Posterior cingulate gyrus (tissue), 11 donors: ENCODE results near the gene SPTLC1.
"Not testable (repeated sequence)": the region's sequence is repeated elsewhere in the genome, so short reads cannot be mapped to it uniquely, and the experiment has no call there.

ENCODE experiments used
- DNase-seq, 10 donors: peaks; one replicate each; pipeline versions ENCODE4 v3.0.0 to v3.0.0-alpha.2; 2020 to 2021; ENCODE audit warnings: mixed read lengths in 3 of 10
- intact Hi-C: fragments of 100-400 bp; cut with DNase I; formaldehyde crosslinking; loops from one replicate; pipeline ENCODE4 v1.15.1; 2023

SPTLC1 gene

DNA sequence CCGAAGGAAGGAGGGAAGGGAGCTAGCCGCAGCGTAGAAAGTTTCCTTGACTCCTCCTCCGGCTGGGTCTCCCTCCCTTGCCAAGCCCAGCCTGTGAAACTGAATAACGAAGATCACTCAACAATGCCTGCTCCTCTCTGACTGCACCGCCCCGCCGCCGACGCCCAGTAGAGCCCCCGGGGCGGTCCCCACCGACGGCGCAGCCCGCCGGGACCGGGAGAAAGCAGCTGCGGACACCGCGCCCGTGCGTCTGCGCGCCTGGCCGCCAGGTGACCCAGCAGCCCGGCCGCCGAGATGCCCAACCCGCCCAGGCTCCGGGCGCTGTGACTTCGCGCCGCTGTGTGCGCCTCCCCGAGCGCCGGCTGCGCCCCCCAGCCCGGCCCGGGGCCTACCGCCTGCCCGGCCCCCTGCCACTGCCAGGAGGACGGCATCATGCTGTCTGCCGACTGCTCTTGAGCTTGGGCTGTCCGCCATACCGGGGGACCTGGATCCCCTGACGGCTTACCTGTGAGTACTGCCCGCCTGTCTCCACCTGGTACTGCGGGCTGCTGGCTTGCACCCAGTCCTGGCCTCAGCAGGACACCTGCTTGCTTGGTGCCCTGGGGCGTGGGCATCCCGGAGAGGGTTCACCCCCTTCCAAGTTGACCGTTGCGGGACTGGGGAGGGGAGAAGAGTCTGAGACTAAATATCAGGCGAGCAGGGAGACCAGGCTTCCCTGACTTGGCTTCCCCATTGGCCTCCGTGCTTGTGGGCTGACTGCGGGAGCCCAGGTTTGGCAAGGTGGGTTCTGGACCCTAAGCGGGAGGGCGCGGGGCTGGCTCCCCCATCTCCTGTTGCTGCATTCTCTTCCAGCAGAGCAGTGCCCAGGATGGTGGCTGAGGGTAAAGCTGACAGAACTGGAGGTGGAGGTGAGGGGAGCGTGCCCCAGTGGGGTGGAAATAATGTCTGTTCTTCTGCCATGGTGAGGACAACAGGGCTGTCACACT is 26.2 kb upstream of the SPTLC1 start:
- intact Hi-C loops = loop anchor here (2.0 kb wide), 1 partner anchor 493 kb away; no protein-coding TSS in a partner anchor
- no peak for DNase-seq

DNA sequence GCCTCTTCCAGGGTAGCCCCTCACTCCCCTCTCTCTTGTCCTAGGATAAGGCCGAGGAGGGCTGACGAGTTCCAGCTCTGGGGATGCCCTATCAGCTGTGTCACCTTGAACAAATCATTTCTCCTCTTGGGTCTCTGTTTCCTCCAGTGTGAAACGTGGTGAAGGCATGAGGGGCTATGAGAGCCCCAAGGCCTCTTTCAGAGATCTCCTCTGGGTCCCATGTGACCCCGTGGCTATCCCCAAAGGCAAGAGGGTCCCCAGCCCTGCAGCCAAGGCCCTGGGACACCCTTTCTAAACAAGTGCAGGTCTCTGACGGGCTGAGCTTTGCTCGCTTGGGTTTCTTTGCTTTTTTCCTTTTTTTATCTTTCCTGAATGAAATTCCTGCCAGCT is 25.5 kb upstream of the SPTLC1 start:
- intact Hi-C loops = loop anchor here (2.0 kb wide), 1 partner anchor 494 kb away; no protein-coding TSS in a partner anchor
- no peak for DNase-seq

DNA sequence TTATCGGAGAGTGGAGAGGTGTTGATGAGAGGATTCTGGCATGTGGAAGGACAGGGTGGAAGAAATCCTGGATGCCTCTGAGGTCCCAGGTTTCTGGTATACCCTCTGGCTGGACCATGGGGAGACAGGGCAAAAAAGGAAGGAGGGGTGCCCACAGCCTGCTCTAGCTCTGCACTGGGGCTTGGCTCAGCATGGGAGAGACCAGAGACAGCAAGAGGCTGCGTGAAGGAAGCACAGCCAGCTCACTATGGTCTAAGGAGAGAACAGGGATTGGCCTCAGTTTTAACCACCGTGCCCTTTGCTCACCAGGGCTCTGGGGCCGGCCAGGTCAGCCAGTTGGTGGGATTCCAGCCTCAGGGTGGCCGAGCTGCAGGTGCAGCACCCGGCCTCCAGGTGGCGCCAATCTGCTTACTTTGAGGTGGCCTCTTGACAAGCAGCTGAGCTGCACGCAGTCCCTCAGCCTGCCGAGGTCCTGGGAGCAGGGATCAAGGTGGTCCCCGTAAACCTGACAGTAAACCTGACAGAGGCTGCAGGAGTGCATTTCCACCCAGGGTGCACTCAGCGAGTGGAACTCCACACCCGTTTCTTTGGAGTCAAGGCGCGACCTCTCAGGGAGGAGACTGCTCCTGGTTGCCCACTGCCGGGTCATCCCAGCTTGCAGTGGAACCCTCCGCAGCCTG is 25.0 kb upstream of the SPTLC1 start:
- DNase-seq = peak in 9 of 10 donors; percentile 54 to 94 (median 68)
- intact Hi-C loops = loop anchor here (2.0 kb wide), 1 partner anchor 495 kb away; no protein-coding TSS in a partner anchor

DNA sequence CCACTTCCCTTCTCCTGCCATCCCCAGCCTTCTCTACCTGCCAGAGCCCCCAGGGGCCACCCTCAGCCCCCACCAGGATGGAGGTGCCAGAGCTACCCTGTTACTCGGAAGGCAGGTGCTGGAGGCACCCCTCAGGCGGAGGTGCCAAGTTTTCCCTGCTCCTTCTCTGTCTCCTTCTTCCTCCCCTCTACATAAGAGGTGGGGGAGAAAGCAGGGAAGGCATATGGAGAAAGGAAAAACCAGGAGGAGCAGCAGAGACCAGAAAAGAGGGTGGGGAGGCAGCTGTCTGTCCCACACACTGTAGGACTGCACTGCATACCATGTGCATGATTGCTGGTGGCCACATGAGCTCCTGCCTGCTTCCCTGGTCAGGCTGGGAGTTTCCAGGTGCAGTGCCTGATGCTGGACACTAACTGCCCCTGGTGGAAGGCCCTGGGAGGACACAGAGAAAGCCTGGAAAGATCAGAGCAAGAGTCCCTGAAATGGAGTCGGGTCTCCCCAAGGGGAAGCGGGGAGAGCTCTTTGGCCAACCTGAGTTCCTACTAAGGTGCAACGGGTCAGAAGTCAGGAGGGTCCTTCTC is 23.8 kb upstream of the SPTLC1 start:
- not testable (repeated sequence) for DNase-seq
- intact Hi-C loops = loop anchor here (10.0 kb wide), 1 partner anchor 156 kb away; the partner anchor contains the start of gene IARS1

DNA sequence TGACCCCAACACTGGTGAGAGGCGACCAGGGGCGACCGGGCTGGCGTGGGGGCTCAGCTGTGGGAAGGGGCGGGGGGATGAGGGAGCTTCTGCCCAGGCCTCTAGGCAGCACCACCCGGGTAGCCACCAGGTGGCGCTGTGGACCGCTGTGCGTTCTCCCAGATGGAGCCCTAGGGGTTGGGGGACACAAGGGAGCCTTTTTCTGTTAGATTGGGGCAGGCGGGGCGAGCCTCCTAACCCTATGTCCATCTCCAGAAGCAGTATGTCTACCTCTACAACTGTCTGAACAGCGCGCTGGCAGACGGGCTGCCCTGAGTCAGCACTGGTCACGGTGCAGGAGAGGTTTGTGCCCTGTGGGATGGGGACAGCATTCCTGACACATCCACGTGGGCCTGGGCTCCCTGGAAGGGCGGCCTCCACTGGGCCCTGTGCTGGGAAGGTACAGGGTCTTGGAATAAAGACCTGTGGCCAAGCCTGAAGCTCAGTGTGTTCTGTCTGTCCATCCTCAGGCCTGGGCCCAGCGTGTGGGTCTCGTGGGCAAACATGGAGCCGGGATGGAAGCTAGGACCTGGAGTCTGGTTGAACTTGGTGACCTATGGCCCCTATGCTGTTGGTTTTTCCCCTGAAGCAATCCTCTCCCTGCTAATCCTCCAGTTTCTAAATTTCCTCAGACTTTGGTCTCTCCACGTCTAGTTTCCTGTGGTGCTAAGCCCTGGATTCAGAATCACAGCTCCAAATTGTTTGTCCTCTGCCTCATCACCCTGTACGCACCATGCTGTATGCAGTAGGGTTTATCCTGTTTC is 23.1 kb upstream of the SPTLC1 start:
- DNase-seq = peak in 9 of 10 donors; percentile 57 to 95 (median 78)
- intact Hi-C loops = loop anchor here (10.0 kb wide), 1 partner anchor 156 kb away; the partner anchor contains the start of gene IARS1

DNA sequence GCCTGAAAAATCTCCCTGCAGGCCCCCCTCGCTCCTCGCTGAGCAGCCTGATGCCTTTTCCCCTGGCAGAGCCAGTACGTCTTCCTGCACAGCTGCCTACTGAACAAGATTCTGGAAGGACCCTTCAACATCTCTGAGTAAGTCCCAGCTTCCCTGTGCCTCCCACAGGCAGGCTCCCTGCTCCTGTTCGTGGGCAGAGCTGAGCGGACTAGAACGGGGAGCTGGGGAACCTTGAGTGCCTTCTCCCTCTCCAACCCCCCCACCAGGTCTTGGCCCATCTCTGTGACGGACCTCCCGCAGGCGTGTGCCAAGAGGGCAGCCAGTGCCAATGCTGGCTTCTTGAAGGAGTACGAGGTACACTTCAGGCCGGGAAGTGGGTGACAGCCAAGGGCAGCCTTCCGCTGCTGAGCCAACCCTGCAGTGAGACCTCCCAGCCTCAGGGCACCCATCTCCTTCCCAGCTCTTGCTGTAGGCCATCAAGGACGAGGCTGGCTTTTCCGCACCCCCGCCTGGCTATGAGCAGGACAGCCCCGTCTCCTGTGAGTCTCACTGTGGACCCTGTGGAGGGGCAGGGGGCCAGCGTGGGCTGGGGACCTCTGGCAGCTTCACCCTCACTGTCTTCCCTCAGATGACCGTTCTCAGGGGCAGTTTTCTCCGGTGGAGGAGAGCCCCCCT is 21.1 kb upstream of the SPTLC1 start:
- peak in 2 of 10 donors; percentile 27 to 84 for DNase-seq
- intact Hi-C loops = loop anchor here (10.0 kb wide), 1 partner anchor 158 kb away; the partner anchor contains the start of gene IARS1

DNA sequence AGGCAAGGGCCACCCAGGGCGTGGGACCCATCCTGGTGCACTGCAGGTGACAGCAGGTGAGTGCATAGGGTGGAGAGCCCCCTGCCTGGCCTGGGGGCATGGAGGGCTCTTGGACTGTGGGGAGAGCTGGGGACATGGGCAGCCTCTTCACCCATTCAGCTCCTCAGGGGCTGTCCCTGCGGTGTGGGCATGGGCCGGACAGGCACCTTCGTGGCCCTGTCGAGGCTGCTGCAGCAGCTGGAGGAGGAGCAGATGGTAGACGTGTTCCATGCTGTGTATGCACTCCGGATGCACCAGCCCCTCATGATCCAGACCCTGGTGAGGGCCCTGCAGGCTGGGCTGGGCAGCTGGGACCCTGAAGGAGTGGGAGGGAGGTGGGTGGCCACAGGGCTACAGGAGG is 20.4 kb upstream of the SPTLC1 start:
- intact Hi-C loops = loop anchor here (10.0 kb wide), 1 partner anchor 159 kb away; the partner anchor contains the start of gene IARS1
- DNase-seq = no peak

DNA sequence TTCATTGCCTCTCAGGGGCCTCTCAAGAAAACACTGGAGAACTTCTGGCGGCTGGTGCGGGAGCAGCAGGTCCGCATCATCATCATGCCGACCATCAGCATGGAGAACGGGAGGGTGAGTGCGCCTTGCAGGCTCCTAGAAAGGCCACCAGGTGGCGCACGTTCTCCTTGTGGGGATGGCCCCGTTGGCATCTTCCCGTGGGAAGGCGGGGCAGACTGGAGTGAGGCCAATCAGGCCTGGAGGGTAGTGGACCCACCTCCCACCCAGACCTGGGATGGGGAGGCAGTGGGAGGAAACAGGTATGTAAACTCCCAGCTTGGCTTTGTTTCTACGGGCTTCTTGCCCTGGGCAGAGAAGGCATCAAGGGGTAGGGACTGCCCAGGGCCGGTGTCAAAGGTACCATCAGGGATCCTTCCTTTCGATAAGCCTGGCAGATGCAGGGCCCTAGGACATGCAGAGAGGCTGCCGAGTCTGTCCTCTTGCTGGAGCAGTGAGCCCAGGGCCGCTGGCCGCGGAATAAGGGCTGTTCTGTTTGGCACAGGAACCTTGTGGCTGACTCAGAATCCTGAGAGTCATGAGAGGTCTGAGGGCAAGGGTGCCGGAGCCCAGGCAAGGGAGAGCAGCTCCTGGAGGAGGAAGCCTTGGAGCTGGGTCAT is 18.9 kb upstream of the SPTLC1 start:
- DNase-seq = peak; percentile 66 to 97 (median 84)
- intact Hi-C loops = loop anchor here (5.0 to 10.0 kb wide), 2 partner anchors 161 to 303 kb away; partner anchors contain the start of gene IARS1

DNA sequence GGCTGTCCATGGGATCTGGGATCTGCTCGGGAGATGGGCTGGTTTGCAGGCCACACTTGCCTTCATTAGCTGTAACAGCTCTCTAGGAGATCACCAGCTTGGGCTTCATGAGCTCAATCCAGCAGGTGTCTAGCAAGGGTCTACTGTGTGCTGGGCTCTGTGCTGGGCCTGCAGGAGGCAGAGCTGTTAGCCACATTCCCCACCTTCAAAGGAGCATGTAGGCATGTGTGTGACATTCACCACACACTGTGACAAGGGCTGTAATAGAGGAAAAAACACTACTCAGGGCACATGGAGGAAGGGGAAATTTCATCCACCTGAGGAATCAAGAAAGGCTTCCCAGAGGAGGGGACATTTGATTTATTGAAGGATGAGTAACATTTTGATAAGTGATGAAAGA is 17.7 kb upstream of the SPTLC1 start:
- not testable (repeated sequence) for DNase-seq
- intact Hi-C loops = loop anchor here (5.0 to 10.0 kb wide), 2 partner anchors 162 to 304 kb away; partner anchors contain the start of gene IARS1

DNA sequence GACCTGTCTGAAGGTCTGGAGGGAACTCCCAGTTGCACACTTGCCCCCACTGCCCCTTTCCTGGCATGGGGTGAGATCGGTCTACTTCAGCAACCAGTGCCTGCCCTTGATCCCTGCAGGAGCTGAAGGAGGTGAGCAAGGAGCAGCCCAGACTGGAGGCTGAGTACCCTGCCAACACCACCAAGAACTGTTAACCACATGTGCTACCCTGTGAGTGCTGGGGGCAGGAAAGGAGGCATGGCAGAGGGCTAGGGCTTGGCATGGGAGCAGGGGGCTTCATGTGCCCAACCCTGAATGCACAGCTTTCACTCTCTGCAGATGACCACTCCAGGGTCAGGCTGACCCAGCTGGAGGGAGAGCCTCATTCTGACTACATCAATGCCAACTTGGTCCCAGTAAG is 17.3 kb upstream of the SPTLC1 start:
- DNase-seq = no peak
- intact Hi-C loops = loop anchor here (5.0 to 10.0 kb wide), 2 partner anchors 162 to 305 kb away; partner anchors contain the start of gene IARS1

DNA sequence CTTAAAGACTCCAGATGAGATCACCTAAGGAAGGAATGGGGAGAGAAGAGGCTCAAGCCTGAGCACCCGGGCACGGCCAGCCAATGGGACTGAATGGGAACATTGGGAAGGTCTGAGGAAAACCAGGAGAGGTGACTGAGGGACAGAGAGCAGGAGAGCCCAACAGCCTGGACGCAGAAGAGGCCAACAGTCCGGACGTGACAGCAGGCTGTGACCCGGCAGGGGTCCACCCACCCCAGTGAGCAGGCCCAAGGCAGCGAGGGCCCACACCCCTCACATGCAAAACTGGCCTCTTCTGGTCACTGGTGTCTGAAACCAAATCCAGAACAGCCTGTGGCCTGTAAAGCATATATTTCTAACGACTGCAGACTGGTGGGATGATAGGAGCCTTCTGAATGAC is 7.6 kb upstream of the SPTLC1 start:
- intact Hi-C loops = no loop called here
- DNase-seq = no peak

DNA sequence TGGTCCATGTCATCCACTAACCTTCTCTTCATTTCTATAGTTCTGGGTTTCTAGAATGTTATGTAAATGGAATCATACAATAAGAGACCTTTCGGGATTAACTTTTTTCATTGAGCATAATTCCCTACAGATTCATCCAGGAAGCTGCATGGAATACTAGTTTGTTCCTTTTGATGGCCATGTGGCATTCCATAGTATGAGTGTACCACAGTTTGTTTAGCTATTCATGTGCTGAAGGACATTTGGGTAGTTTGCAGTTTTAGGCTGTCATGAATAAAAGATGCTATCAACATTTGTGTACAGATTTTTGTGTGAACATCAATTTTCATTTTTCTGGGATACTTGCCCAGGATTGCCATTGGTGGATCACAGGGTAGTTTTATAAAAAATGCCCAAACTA is 6.8 kb upstream of the SPTLC1 start:
- intact Hi-C loops = no loop called here
- DNase-seq = no peak

DNA sequence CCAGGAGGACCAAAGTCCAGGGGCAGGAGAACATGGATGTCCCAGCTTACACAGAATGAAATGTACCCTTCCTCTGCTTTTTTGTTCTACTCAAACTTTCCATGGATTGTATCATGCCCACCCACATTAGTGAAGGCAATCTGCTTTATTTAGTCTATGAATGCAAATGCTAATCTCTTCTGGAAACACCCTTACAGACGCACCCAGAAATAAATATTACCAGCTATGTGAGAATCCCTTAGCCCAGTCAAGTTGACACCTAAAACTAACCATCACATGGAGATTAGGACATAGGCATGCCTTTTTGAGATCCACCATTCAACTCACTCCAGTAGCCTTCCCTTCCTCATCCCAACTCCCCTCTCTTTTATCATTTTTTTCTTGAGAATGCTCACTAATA is 6.1 kb upstream of the SPTLC1 start:
- intact Hi-C loops = no loop called here
- no peak for DNase-seq

DNA sequence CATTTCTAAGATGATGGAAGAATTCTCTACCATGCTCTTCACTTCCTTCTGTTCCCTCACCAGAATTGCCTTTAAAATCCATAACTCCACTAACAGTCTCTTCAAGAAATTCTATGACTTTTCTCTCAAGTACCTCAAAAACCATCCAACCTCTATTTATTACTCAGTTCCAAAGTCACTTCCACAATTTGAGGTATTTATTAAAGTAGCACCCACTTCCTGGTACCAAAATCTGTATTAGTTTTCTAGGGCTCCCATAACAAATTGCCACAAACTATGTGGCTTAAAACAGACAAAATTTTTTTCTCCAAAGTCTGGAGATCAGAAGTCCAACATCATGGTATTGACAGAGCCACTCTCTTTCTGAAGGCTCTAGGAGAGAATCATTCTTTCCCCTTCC is 4.9 kb upstream of the SPTLC1 start:
- DNase-seq = no peak
- intact Hi-C loops = no loop called here

DNA sequence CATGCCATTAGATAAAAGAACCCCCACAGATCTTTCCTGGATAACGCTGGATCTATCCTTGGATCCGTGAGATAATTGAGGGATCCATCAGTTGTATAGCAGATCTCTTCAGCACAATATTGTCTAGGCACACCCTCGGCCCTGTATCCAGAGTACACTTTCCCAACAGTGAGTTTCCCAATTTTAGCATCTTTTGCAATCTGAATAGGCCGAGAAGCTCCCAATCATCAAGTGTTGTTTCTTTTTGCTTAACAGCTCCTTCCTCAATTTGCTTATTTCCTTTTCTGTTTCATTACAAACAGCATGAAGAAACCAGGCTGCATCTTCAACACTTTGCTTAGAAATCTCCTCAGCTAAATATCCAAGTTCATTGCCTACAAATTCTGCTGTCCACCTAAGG is 4.4 kb upstream of the SPTLC1 start:
- DNase-seq = no peak
- intact Hi-C loops = loop anchor here (10.0 kb wide), 1 partner anchor 645 kb away; the partner anchor contains the start of gene BICD2

DNA sequence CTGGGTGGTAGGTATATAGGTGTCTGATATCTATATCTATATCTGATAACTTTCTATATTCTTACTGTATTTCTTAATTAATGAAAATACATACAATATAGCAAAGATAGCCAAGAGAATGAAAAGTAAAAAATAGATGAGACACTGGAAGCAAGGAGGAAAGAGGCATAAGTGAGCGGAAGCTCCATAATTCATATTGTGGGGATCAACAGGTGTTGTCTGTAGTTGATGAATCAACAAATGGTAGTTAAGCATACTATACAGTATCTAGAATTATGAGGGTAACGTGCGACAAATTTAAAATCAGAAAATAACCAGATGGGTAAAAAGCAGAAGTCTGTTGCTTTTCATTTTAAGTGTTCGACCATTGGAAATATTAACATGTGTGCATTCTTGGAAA is 7.1 kb downstream of the SPTLC1 start:
- DNase-seq = no peak
- intact Hi-C loops = no loop called here

DNA sequence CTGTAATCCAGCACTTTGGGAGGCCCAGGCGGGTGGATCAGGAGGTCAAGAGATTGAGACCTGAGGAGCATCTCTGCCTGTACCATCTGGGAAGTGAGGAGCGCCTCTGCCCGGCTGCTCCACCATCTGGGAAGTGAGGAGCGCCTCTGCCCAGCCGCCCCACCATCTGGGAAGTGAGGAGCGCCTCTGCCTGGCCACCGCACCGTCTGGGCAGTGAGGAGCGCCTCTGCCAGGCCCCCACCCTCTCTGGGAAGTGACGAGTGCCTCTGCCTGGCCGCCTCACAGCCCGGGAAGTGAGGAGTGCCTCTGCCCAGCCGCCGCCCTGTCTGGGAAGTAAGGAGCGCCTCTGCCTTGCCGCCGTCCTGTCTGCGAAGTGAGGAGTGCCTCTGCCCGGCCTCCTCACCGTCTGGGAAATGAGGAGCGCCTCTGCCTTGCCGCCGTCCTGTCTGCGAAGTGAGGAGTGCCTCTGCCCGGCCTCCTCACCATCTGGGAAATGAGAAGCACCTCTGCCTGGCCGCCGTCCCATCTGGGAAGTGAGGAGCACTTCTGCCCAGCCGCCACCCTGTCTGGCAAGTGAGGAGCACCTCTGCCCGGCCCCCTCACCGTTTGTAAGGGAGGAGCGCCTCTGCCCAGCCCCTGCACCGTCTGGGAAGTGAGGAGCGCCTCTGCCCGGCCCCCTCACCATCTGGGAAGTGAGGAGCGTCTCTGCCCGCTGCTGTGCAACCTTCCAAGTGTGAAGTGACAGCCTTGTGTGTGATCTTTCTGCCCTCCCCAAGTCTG is 9.6 kb downstream of the SPTLC1 start:
- intact Hi-C loops, DNase-seq: not testable (repeated sequence)

DNA sequence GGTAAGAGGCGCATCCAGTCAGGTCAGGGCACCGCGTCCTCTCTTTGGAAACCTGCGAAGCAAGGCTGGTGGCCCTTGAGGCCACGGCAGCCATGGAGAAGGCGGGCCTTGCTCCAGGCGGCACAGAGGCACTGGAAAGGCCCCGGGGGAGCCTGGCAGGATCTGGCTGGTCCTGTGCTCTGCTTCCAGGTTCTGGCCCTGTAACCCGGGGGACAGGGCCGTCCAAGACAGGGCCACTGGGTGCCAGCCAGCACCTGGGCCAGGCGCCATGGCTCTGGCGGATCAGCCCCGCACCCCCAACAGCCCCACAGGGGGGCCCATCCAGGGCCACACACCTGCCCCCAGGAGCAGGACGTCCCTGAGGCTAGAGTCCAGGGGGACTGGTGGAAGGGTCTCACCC is 11.6 kb downstream of the SPTLC1 start:
- DNase-seq = not testable (repeated sequence)

More for the DNA sequence above, 11.6 kb downstream of the SPTLC1 start:
- intact Hi-C loops = not testable (repeated sequence)
